Measurements from ENCODE around the gene BRINP1. TPM values are rescaled to one million over a fixed set of nuclear protein-coding genes. Genes with fewer than 3 reads are reported as not detected.

Gene BRINP1
- total RNA-seq, 2 experiments from 2014 or later, result not detected

DNA sequence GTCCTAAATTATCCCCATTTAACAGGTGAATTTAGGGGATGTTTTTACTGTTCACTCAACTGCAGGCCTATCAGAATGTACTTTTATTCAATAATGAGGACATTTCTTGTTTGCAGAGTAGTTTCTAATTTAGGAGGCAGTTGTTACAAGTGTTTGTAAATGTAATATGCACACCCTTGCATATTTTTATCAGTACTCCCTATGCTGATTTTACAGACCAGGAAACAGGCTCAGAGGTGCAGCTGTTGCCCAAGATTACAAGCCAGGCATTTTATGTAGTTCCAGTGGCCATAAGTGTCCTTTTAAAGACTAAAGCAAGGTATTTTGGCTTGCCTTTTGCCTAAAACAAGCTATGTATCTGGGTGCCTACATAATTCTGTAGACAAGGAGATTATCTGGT, 47.6 kb upstream of the BRINP1 start:
- Histone ChIP-seq H3K4me3 (ENCODE audit: low read depth, low read length, poor library complexity, severe bottlenecking) (no peak overlapping the region), H3K4me1 (ENCODE audit: insufficient read depth, low read length, poor library complexity, severe bottlenecking) (no peaks in the 10 kb centered on the region), H3K36me3 (ENCODE audit: insufficient read depth, low read length) (no peaks in the 10 kb centered on the region), H3K9me2 (ENCODE audit: insufficient read depth, low read length) (no peaks in the 10 kb centered on the region), H3K79me2 (ENCODE audit: insufficient read depth, low read depth, low read length) (no peaks in the 10 kb centered on the region), H3K27ac (ENCODE audit: low read depth, low read length, poor library complexity, severe bottlenecking) (no peak overlapping the region), H2AFZ (ENCODE audit: low read length) (no peak overlapping the region), H3K9me3 (ENCODE audit: low read length) (no peaks in the 10 kb centered on the region), H3K4me2 (ENCODE audit: low read length) (no peak overlapping the region), H4K20me1 (ENCODE audit: insufficient read depth, low read length) (no peaks in the 10 kb centered on the region)
- TF ChIP-seq, protein P1, sequence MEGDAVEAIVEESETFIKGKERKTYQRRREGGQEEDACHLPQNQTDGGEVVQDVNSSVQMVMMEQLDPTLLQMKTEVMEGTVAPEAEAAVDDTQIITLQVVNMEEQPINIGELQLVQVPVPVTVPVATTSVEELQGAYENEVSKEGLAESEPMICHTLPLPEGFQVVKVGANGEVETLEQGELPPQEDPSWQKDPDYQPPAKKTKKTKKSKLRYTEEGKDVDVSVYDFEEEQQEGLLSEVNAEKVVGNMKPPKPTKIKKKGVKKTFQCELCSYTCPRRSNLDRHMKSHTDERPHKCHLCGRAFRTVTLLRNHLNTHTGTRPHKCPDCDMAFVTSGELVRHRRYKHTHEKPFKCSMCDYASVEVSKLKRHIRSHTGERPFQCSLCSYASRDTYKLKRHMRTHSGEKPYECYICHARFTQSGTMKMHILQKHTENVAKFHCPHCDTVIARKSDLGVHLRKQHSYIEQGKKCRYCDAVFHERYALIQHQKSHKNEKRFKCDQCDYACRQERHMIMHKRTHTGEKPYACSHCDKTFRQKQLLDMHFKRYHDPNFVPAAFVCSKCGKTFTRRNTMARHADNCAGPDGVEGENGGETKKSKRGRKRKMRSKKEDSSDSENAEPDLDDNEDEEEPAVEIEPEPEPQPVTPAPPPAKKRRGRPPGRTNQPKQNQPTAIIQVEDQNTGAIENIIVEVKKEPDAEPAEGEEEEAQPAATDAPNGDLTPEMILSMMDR (conservative IDR thresholded peaks at IDR 0.05; ENCODE audit: low read length), result no peak
- no peak for TF ChIP-seq EZH2phosphoT487 (IDR thresholded peaks at IDR 0.05; ENCODE audit: borderline replicate concordance, low read depth, low read length)
- no peak for DNase-seq (ENCODE audit: low spot score)
- ChIA-PET POLR2A (interaction anchor here (0.7 to 1.3 kb wide), 2 partner anchors 28 to 40 kb away, joined by 3 to 4 read pairs; no protein-coding TSS in a partner anchor), CTCF (ENCODE audit: unreplicated experiment) (no interaction called here)
- BruUV-seq (replicated peaks), result no TSS peak
- intact Hi-C loops (cut with micrococcal nuclease; ENCODE audit: unreplicated experiment), result no loop called here

DNA sequence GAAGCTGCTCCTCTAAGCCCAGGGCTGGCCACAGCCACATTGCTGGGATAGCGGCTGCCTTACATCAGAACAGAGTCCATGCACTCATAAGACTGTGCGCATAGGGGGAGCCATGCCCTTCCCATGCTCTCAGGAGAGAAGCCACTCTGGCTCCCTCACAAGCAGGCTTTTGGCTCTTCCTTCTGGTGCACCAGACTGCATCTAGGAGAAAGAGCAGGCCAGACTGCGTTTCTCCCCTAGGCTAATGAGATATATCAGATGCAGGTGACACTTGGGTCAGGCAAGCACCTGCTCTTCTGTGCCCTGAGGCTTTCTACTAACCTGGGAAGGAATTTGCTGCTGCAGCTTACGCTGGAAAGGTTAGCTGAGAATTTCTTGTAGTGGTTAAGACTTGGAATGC, 43.2 kb upstream of the BRINP1 start:
- Histone ChIP-seq H2AFZ (ENCODE audit: low read length) (no peak overlapping the region), H3K4me3 (ENCODE audit: low read depth, low read length, poor library complexity, severe bottlenecking) (no peak overlapping the region), H4K20me1 (ENCODE audit: insufficient read depth, low read length) (no peaks in the 10 kb centered on the region), H3K36me3 (ENCODE audit: insufficient read depth, low read length) (no peaks in the 10 kb centered on the region), H3K27ac (ENCODE audit: low read depth, low read length, poor library complexity, severe bottlenecking) (no peak overlapping the region), H3K79me2 (ENCODE audit: insufficient read depth, low read depth, low read length) (no peaks in the 10 kb centered on the region), H3K9me3 (ENCODE audit: low read length) (no peaks in the 10 kb centered on the region), H3K9me2 (ENCODE audit: insufficient read depth, low read length) (no peaks in the 10 kb centered on the region), H3K4me1 (ENCODE audit: insufficient read depth, low read length, poor library complexity, severe bottlenecking) (no peaks in the 10 kb centered on the region), H3K4me2 (ENCODE audit: low read length) (no peak overlapping the region)
- no TSS peak for BruUV-seq (replicated peaks)
- ChIA-PET CTCF (ENCODE audit: unreplicated experiment) (no interaction called here), POLR2A (no interaction called here)
- TF ChIP-seq EZH2phosphoT487 (IDR thresholded peaks at IDR 0.05; ENCODE audit: borderline replicate concordance, low read depth, low read length), result no peak
- TF ChIP-seq, protein P1 (conservative IDR thresholded peaks at IDR 0.05; ENCODE audit: low read length), result no peak
- intact Hi-C loops (cut with micrococcal nuclease; ENCODE audit: unreplicated experiment), result no loop called here
- no peak for DNase-seq (ENCODE audit: low spot score)

DNA sequence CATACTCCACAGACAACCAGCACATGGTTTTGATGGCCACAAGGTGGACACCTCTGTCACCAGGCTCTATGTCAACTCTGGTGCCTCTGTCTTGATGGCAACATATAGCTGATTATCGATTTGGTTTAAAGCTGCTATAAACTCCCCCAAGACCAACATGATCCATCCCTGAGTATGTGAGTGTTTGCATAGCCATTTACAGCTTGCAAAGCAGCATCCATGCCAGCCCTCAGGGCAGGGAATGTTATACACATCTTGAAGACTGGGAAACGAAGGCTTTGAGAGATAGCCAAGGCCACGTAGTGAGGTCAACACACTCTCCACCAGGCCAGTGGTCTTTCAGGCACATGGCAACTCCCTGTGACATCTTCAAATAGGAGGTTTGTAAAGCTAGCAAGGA, 40.3 kb upstream of the BRINP1 start:
- BruUV-seq (replicated peaks), result no TSS peak
- intact Hi-C loops (cut with micrococcal nuclease; ENCODE audit: unreplicated experiment), result no loop called here
- no peaks in the 10 kb centered on the region for H3K36me3 ChIP-seq (ENCODE audit: insufficient read depth, low read length)
- H3K9me3 ChIP-seq (ENCODE audit: low read length), result no peaks in the 10 kb centered on the region
- ChIA-PET POLR2A (no interaction called here), CTCF (ENCODE audit: unreplicated experiment) (no interaction called here)
- no peak overlapping the region for H2AFZ ChIP-seq (ENCODE audit: low read length)
- no peaks in the 10 kb centered on the region for H3K79me2 ChIP-seq (ENCODE audit: insufficient read depth, low read depth, low read length)
- H3K4me3 ChIP-seq (ENCODE audit: low read depth, low read length, poor library complexity, severe bottlenecking), result no peak overlapping the region
- no peak for TF ChIP-seq EZH2phosphoT487 (IDR thresholded peaks at IDR 0.05; ENCODE audit: borderline replicate concordance, low read depth, low read length)
- TF ChIP-seq, protein P1 (conservative IDR thresholded peaks at IDR 0.05; ENCODE audit: low read length), result no peak
- no peak overlapping the region for H3K4me2 ChIP-seq (ENCODE audit: low read length)
- no peaks in the 10 kb centered on the region for H3K9me2 ChIP-seq (ENCODE audit: insufficient read depth, low read length)
- no peaks in the 10 kb centered on the region for H4K20me1 ChIP-seq (ENCODE audit: insufficient read depth, low read length)
- no peak for DNase-seq (ENCODE audit: low spot score)
- H3K4me1 ChIP-seq (ENCODE audit: insufficient read depth, low read length, poor library complexity, severe bottlenecking), result no peaks in the 10 kb centered on the region
- no peak overlapping the region for H3K27ac ChIP-seq (ENCODE audit: low read depth, low read length, poor library complexity, severe bottlenecking)

All from OCI-LY7 (cell line).